ENCODE data around the gene ZC3H4.

GRCh38 chr19:47067215-47067847 lies 46.2 kb downstream of the ZC3H4 start:
- TF ChIP-seq ZNF24 (IDR thresholded peaks at IDR 0.05): no peak
- TF ChIP-seq HDAC6 (IDR thresholded peaks at IDR 0.05; ENCODE audit: unreplicated experiment): no peak

Measured in GM12878 (cell line).